Measurements from ENCODE around the gene DHRS9.

GRCh38 chr2:169077674-169078240 lies 8.4 kb downstream of the DHRS9 start:
- no peak for TF ChIP-seq CTCF (IDR thresholded peaks at IDR 0.05)
- TF ChIP-seq POLR2A (IDR thresholded peaks at IDR 0.05), result no peak
- TF ChIP-seq POLR2AphosphoS5 (IDR thresholded peaks at IDR 0.05; ENCODE audit: insufficient read depth in 1 of 2, low read depth in 1 of 2), result no peak
